Neural crest cell (in vitro differentiated cells): ENCODE results near the gene KIF5A. TPM values are rescaled to one million over a fixed set of nuclear protein-coding genes. Genes with fewer than 3 reads are reported as not detected.
A peak's percentile ranks its signal among the peaks of the same experiment; 100 is the strongest.

Experiments used
- DNase-seq: peaks from one replicate; pipeline ENCODE4 v3.0.0; 2021; ENCODE audit warnings: low read depth, mixed read lengths, low spot score
- H3K27ac Mint-ChIP-seq: one replicate; pipeline ENCODE4 v1.8.0; 2021; ENCODE audit warnings: mild to moderate bottlenecking, mixed read lengths; ENCODE audit not compliant: unreplicated experiment
- H3K27me3 Mint-ChIP-seq: 2 replicates; pipeline ENCODE4 v1.8.0; 2021; ENCODE audit warnings: low read depth, mild to moderate bottlenecking, mixed read lengths
- H3K36me3 Mint-ChIP-seq: 2 replicates; pipeline ENCODE4 v1.8.0; 2021; ENCODE audit warnings: low read depth, mild to moderate bottlenecking, mixed read lengths
- H3K4me1 Mint-ChIP-seq: 2 replicates; pipeline ENCODE4 v1.8.0; 2021; ENCODE audit warnings: mixed read lengths
- H3K4me3 Mint-ChIP-seq: one replicate; pipeline ENCODE4 v1.8.0; 2021; ENCODE audit warnings: mild to moderate bottlenecking, mixed read lengths
- H3K9me3 Mint-ChIP-seq: 2 replicates; pipeline ENCODE4 v1.8.0; 2021; ENCODE audit warnings: mixed read lengths
- total RNA-seq: library from RNA; stranded (reverse); gene quantifications from 2 replicates; pipeline ENCODE4 v1.2.1, GENCODE V29; 2021
- TF ChIP-seq, protein P1 (sequence below): fragments of 200-600 bp; sonication (generic); conservative IDR thresholded peaks from 2 replicates; pipeline ENCODE4 v1.5.0; 2021; ENCODE audit warnings: antibody characterized with exemption, mild to moderate bottlenecking

Gene KIF5A
- total RNA-seq, 1 donor from 2014 or later = 20.8 TPM

- Mint-ChIP-seq H3K27ac (peak within 1 kb of the TSS; percentile 98), H3K27me3 (peaks cover 18% of the 10 kb centered on the region), H3K4me1 (peaks cover 60% of the 10 kb centered on the region), H3K4me3 (peak within 1 kb of the TSS; percentile 100), H3K9me3 (no peaks in the 10 kb centered on the region), H3K36me3 (peaks cover 16% of the 10 kb centered on the region)
- TF ChIP-seq, protein P1, sequence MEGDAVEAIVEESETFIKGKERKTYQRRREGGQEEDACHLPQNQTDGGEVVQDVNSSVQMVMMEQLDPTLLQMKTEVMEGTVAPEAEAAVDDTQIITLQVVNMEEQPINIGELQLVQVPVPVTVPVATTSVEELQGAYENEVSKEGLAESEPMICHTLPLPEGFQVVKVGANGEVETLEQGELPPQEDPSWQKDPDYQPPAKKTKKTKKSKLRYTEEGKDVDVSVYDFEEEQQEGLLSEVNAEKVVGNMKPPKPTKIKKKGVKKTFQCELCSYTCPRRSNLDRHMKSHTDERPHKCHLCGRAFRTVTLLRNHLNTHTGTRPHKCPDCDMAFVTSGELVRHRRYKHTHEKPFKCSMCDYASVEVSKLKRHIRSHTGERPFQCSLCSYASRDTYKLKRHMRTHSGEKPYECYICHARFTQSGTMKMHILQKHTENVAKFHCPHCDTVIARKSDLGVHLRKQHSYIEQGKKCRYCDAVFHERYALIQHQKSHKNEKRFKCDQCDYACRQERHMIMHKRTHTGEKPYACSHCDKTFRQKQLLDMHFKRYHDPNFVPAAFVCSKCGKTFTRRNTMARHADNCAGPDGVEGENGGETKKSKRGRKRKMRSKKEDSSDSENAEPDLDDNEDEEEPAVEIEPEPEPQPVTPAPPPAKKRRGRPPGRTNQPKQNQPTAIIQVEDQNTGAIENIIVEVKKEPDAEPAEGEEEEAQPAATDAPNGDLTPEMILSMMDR = no peak
- DNase-seq = peak; percentile 84
These were observed 27.6 kb upstream of the KIF5A start, which contains the start of gene MBD6 for GRCh38 chr12:57522011-57522886. TSS of gene MBD6 (plus strand) at chr12:57522824. CDS start at chr12:57524304, 1,480 bp downstream.

DNA sequence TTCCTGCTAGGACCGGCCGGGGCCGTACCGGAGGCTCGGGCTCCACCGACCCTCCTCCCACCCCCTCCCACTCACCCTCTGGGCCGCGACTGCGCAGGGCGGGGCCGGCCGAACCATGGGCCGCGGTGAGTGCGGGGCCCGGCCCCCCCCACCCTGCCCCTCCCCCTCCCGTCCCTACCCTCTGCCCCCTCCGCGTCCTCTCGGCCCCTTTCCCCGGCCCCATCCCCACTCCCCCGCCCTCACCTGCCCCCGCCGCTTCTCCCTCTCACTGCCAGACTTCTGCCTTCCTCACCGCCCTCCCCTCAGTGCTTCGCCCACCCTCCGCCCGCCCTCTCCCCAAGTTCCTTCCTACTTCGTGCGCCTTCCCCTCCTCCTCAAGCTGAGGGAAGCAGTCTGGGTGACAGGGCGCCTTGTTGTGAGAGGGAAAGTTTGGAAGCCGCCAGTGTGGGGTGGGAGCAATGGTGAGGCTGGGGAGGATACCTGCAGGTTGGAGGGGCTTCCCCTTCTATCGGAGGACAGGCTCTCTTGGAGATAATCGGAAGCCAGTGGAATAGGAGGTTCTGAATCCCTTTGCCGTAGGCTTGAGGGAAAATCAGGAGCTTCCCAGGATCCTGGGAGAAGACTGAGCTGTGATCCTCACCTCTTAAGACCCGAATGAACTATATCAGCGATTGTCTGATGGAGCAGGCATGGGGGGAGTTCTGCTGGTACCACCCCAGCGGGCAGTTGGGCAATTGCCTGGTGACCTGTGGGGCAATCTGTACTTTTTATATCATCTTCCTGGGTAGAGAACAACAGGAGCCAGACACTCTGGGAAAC lies 26.7 kb upstream of the KIF5A start:
- Mint-ChIP-seq H3K27me3 (peaks cover 18% of the 10 kb centered on the region), H3K9me3 (no peaks in the 10 kb centered on the region), H3K4me3 (peak overlapping the region; percentile 97), H3K27ac (peak overlapping the region; percentile 94), H3K4me1 (peaks cover 56% of the 10 kb centered on the region), H3K36me3 (peaks cover 13% of the 10 kb centered on the region)
- TF ChIP-seq, protein P1 = no peak
- DNase-seq = peak; percentile 31

GRCh38 chr12:57523706-57524614 lies 25.9 kb upstream of the KIF5A start:
- peak overlapping the region; percentile 97 for H3K4me3 Mint-ChIP-seq
- H3K4me1 Mint-ChIP-seq = peaks cover 47% of the 10 kb centered on the region
- TF ChIP-seq, protein P1 = no peak
- peaks cover 18% of the 10 kb centered on the region for H3K27me3 Mint-ChIP-seq
- H3K27ac Mint-ChIP-seq = peak overlapping the region; percentile 94
- H3K36me3 Mint-ChIP-seq = peaks cover 8% of the 10 kb centered on the region
- H3K9me3 Mint-ChIP-seq = no peaks in the 10 kb centered on the region
- DNase-seq = no peak

- TF ChIP-seq, protein P1 = no peak
- H3K4me3 Mint-ChIP-seq = peak overlapping the region; percentile 97
- H3K9me3 Mint-ChIP-seq = no peaks in the 10 kb centered on the region
- H3K27me3 Mint-ChIP-seq = peaks cover 18% of the 10 kb centered on the region
- H3K36me3 Mint-ChIP-seq = peaks cover 7% of the 10 kb centered on the region
- peaks cover 38% of the 10 kb centered on the region for H3K4me1 Mint-ChIP-seq
- no peak for DNase-seq
- no peak overlapping the region for H3K27ac Mint-ChIP-seq
These were observed 24.8 kb upstream of the KIF5A start for GRCh38 chr12:57524814-57525614.
